HEK293 (cell line): ENCODE results near the gene RPL35.
A peak's percentile ranks its signal among the peaks of the same experiment; 100 is the strongest.

Experiments used
- CTCF ChIA-PET: fragments of 350-600 bp; formaldehyde crosslinking; extraction: SDS; loops from one replicate; lab custom pipeline; 2021; ENCODE audit warnings: antibody characterized with exemption; lab: Yijun Ruan, JAX
- POLR2A ChIA-PET: fragments of 300-600 bp; formaldehyde crosslinking; extraction: SDS; loops from one replicate; lab custom pipeline; 2020; ENCODE audit warnings: antibody characterized with exemption, inconsistent platforms; lab: Yijun Ruan, JAX
- H3K27ac ChIP-seq: fragments of 200-500 bp; sonication (Bioruptor generic); 2 replicates; pipeline ENCODE4 v1.5.1; 2014; ENCODE audit warnings: low read depth, low read length, control low read depth, inconsistent platforms; ENCODE audit errors: extremely low read depth
- H3K36me3 ChIP-seq, 2 experiments: fragments of 200-500 bp in 1 of 2; sonication (Bioruptor generic) in 1 of 2; 1 replicate in 1 of 2; 2 replicates in 1 of 2; pipeline ENCODE4 v1.5.1; 2014 to 2017; ENCODE audit warnings: inconsistent platforms in 2 of 2, low read length in 2 of 2; ENCODE audit not compliant: control insufficient read depth in 2 of 2, insufficient read depth in 1 of 2
- H3K4me1 ChIP-seq: fragments of 200-500 bp; sonication (Bioruptor generic); 2 replicates; pipeline ENCODE4 v1.5.1; 2014; ENCODE audit warnings: mild to moderate bottlenecking, low read length, inconsistent platforms; ENCODE audit not compliant: control insufficient read depth, insufficient read depth
- H3K4me3 ChIP-seq: 2 replicates; pipeline ENCODE4 v1.5.1; 2011; ENCODE audit warnings: low read depth, mild to moderate bottlenecking, control low read depth, low read length, moderate library complexity
- H3K9me3 ChIP-seq: fragments of 200-500 bp; sonication (Bioruptor generic); 2 replicates; pipeline ENCODE4 v1.5.1; 2014; ENCODE audit warnings: low read depth, low read length, inconsistent platforms; ENCODE audit not compliant: control insufficient read depth, insufficient read depth
- EGR2 ChIP-seq: fragments of 450-650 bp; formaldehyde crosslinking; IDR thresholded peaks from 2 replicates; pipeline ENCODE4 v1.5.1; 2016; ENCODE audit warnings: low read depth, missing biosample characterization, missing genetic modification characterization
- KLF10 ChIP-seq: fragments of 450-650 bp; IDR thresholded peaks from 2 replicates; pipeline ENCODE4 v1.5.1; 2018; ENCODE audit warnings: missing biosample characterization, mild to moderate bottlenecking, missing genetic modification characterization
- KLF7 ChIP-seq: fragments of 450-650 bp; formaldehyde crosslinking; IDR thresholded peaks from 2 replicates; pipeline ENCODE4 v1.5.1; 2016; ENCODE audit warnings: missing biosample characterization, missing genetic modification characterization, borderline replicate concordance
- MEIS1 ChIP-seq: sonication (generic); formaldehyde crosslinking; IDR thresholded peaks from 2 replicates; pipeline ENCODE4 v1.8.1; 2022; ENCODE audit warnings: missing genetic modification reagents, mild to moderate bottlenecking, borderline replicate concordance
- MZF1 ChIP-seq: fragments of 450-650 bp; formaldehyde crosslinking; IDR thresholded peaks from 2 replicates; pipeline ENCODE4 v1.5.1; 2017; ENCODE audit warnings: missing biosample characterization, missing genetic modification characterization, borderline replicate concordance
- ZBTB11 ChIP-seq: fragments of 450-650 bp; formaldehyde crosslinking; conservative IDR thresholded peaks from 2 replicates; pipeline ENCODE4 v1.5.1; 2016; ENCODE audit warnings: low read depth, missing biosample characterization, missing genetic modification characterization
- ZEB2 ChIP-seq: fragments of 450-650 bp; formaldehyde crosslinking; IDR thresholded peaks from 2 replicates; pipeline ENCODE4 v1.5.1; 2016; ENCODE audit warnings: missing biosample characterization, missing genetic modification characterization
- ZFHX2 ChIP-seq: fragments of 450-650 bp; formaldehyde crosslinking; conservative IDR thresholded peaks from 2 replicates; pipeline ENCODE4 v1.5.1; 2016; ENCODE audit warnings: missing biosample characterization, missing genetic modification characterization
- ZNF138 ChIP-seq: fragments of 450-650 bp; formaldehyde crosslinking; IDR thresholded peaks from 2 replicates; pipeline ENCODE4 v1.5.1; 2016; ENCODE audit warnings: missing biosample characterization, missing genetic modification characterization, borderline replicate concordance
- ZNF324 ChIP-seq: fragments of 450-650 bp; formaldehyde crosslinking; IDR thresholded peaks from 2 replicates; pipeline ENCODE4 v1.5.1; 2016; ENCODE audit warnings: missing biosample characterization, missing genetic modification characterization
- ZNF354C ChIP-seq: fragments of 450-650 bp; formaldehyde crosslinking; IDR thresholded peaks from 2 replicates; pipeline ENCODE4 v1.5.1; 2016; ENCODE audit warnings: missing biosample characterization, missing genetic modification characterization, low read depth, borderline replicate concordance
- ZNF561 ChIP-seq: fragments of 450-650 bp; IDR thresholded peaks from 2 replicates; pipeline ENCODE4 v1.5.1; 2018; ENCODE audit warnings: missing biosample characterization, missing genetic modification characterization, borderline replicate concordance
- ZNF610 ChIP-seq: fragments of 450-650 bp; formaldehyde crosslinking; IDR thresholded peaks from 2 replicates; pipeline ENCODE4 v1.5.1; 2016; ENCODE audit warnings: missing biosample characterization, missing genetic modification characterization, borderline replicate concordance
- ZNF701 ChIP-seq: fragments of 450-650 bp; formaldehyde crosslinking; IDR thresholded peaks from 2 replicates; pipeline ENCODE4 v1.5.1; 2016; ENCODE audit warnings: missing biosample characterization, missing genetic modification characterization
- ZNF777 ChIP-seq: fragments of 450-650 bp; formaldehyde crosslinking; IDR thresholded peaks from 2 replicates; pipeline ENCODE4 v1.5.1; 2017; ENCODE audit warnings: missing biosample characterization, missing genetic modification characterization, borderline replicate concordance
- TF ChIP-seq, protein P1 (sequence below): fragments of 450-650 bp; formaldehyde crosslinking; IDR thresholded peaks from 2 replicates; pipeline ENCODE4 v1.5.1; 2016; ENCODE audit warnings: missing biosample characterization, missing genetic modification characterization
- TF ChIP-seq, protein P2 (sequence below): fragments of 450-650 bp; formaldehyde crosslinking; IDR thresholded peaks from 2 replicates; pipeline ENCODE4 v1.5.1; 2016; ENCODE audit warnings: missing biosample characterization, missing genetic modification characterization
- TF ChIP-seq, protein P3 (sequence below): fragments of 450-650 bp; formaldehyde crosslinking; IDR thresholded peaks from 2 replicates; pipeline ENCODE4 v1.5.1; 2016; ENCODE audit warnings: missing biosample characterization, missing genetic modification characterization

The RPL35 gene

GRCh38 chr9:124899845-124900244 lies 38.1 kb upstream of the RPL35 start:
- TF ChIP-seq ZNF777 (tag by site-specific recombination), result no peak
- TF ChIP-seq MZF1 (tag by site-specific recombination), result no peak
- Histone ChIP-seq H3K4me3 (no peak overlapping the region), H3K4me1 (no peaks in the 10 kb centered on the region), H3K36me3 (peaks cover 3 to 46% of the 10 kb centered on the region in 2 experiments; a peak in 2 of 3 replicates), H3K27ac (no peak overlapping the region), H3K9me3 (no peaks in the 10 kb centered on the region)
- ChIA-PET CTCF (interaction anchor here (0.6 to 2.0 kb wide), 2 partner anchors 47 to 883 kb away, joined by 4 to 5 read pairs; no protein-coding TSS in a partner anchor), POLR2A (no interaction called here)

DNA sequence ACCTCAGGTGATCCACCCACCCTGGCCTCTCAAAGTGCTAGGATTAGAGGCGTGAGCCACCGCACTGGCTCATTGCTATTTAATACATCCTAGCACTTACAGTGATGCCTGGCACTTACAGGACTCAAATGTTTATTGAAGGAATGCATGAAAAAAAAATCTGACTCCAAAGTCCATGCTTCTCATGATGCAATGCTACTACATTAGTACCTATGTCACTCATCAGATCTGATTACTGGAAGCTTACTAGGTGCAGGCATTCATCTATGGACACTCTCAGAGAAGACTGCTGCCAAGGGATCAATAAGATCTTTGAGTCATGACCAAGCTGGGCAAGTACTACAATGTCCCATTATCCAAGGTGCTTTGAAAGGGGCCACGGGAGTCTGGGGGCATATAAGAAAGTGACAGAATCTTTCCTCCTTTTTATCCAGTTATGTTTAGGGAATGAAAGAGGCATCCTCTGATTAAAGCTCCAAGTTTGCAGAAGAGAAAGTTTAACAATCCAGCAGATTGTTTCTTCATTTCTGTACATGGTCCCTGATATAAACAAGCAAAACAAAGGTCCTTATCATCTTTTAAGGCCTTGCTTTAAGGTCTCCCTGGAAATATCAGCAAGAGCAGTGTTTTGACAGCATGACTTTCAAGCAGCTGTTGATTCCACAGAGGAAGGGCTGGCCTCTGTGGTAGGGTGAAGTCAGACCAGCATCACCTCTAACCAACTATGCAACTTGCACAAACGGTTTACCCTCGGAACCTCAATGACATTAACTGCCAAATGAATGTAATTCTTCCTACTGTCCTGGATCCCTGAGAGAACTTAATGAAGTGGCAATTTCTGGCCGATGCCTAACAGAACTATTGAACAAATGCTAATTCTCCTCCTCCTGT lies 36.1 kb upstream of the RPL35 start:
- ChIA-PET CTCF (interaction anchor here (0.7 kb wide), 1 partner anchor 214 kb away, joined by 3 read pairs; no protein-coding TSS in a partner anchor), POLR2A (no interaction called here)
- peaks cover 0 to 56% of the 10 kb centered on the region in 2 experiments; a peak in 2 of 3 replicates for H3K36me3 ChIP-seq

DNA sequence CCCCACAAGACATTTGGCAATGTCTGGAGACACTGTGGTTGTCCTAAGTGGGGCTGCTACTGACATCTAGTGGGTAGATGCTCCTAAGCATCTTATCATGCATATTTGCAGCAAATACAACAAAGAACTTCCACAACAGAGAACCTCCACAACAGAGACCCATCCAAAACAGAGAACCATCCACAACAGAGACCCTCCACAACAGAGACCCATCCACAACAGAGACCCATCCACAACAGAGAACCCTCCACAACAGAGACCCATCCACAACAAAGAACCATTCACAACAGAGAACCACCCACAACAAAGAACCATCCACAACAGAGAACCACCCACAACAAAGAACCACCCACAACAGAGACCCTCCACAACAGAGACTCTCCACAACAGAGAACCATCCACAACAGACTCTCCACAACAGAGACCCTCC lies 33.0 kb upstream of the RPL35 start:
- H3K27ac ChIP-seq, result no peak overlapping the region
- ChIA-PET CTCF (interaction anchor here (1.1 to 1.8 kb wide), 4 partner anchors 14 to 122 kb away, joined by 3 to 15 read pairs (median 8); partner anchors contain the start of genes NR6A1 and WDR38), POLR2A (no interaction called here)
- peaks cover 0 to 63% of the 10 kb centered on the region in 2 experiments; a peak in 2 of 3 replicates for H3K36me3 ChIP-seq
- no peaks in the 10 kb centered on the region for H3K9me3 ChIP-seq
- H3K4me3 ChIP-seq, result no peak overlapping the region
- H3K4me1 ChIP-seq, result no peaks in the 10 kb centered on the region
- no peak for TF ChIP-seq ZNF610 (tag by site-specific recombination)
- no peak for TF ChIP-seq MEIS1
- no peak for TF ChIP-seq KLF7 (tag by site-specific recombination)
- TF ChIP-seq EGR2, result 0 out of 2 replicates have a peak, but pooled peaks have one; percentile 11
- no peak for TF ChIP-seq ZNF561 (tag by site-specific recombination)
- TF ChIP-seq, protein P1, sequence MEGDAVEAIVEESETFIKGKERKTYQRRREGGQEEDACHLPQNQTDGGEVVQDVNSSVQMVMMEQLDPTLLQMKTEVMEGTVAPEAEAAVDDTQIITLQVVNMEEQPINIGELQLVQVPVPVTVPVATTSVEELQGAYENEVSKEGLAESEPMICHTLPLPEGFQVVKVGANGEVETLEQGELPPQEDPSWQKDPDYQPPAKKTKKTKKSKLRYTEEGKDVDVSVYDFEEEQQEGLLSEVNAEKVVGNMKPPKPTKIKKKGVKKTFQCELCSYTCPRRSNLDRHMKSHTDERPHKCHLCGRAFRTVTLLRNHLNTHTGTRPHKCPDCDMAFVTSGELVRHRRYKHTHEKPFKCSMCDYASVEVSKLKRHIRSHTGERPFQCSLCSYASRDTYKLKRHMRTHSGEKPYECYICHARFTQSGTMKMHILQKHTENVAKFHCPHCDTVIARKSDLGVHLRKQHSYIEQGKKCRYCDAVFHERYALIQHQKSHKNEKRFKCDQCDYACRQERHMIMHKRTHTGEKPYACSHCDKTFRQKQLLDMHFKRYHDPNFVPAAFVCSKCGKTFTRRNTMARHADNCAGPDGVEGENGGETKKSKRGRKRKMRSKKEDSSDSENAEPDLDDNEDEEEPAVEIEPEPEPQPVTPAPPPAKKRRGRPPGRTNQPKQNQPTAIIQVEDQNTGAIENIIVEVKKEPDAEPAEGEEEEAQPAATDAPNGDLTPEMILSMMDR, result peak; percentile 49; the same call in 1 of the 2 replicates

More for the DNA sequence above, 36.1 kb upstream of the RPL35 start:
- TF ChIP-seq ZNF324 (tag by site-specific recombination) (no peak), ZNF701 (tag by site-specific recombination) (no peak), EGR2 (no peak), ZEB2 (no peak), ZNF138 (no peak), ZBTB11 (tag by site-specific recombination) (no peak), ZFHX2 (tag by site-specific recombination) (no peak), KLF10 (tag by site-specific recombination) (no peak), ZNF354C (tag by site-specific recombination) (no peak)
- TF ChIP-seq, protein P2, sequence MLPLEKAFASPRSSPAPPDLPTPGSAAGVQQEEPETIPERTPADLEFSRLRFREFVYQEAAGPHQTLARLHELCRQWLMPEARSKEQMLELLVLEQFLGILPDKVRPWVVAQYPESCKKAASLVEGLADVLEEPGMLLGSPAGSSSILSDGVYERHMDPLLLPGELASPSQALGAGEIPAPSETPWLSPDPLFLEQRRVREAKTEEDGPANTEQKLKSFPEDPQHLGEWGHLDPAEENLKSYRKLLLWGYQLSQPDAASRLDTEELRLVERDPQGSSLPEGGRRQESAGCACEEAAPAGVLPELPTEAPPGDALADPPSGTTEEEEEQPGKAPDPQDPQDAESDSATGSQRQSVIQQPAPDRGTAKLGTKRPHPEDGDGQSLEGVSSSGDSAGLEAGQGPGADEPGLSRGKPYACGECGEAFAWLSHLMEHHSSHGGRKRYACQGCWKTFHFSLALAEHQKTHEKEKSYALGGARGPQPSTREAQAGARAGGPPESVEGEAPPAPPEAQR (tag by site-specific recombination), result no peak
- TF ChIP-seq, protein P3, sequence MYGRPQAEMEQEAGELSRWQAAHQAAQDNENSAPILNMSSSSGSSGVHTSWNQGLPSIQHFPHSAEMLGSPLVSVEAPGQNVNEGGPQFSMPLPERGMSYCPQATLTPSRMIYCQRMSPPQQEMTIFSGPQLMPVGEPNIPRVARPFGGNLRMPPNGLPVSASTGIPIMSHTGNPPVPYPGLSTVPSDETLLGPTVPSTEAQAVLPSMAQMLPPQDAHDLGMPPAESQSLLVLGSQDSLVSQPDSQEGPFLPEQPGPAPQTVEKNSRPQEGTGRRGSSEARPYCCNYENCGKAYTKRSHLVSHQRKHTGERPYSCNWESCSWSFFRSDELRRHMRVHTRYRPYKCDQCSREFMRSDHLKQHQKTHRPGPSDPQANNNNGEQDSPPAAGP (tag by site-specific recombination), result no peak
- Histone ChIP-seq H3K4me1 (no peaks in the 10 kb centered on the region), H3K4me3 (no peak overlapping the region), H3K27ac (no peak overlapping the region), H3K9me3 (no peaks in the 10 kb centered on the region)
